Measurements from ENCODE around the gene IFNL1. TPM values are rescaled to one million over a fixed set of nuclear protein-coding genes. Genes with fewer than 3 reads are reported as not detected.

Gene IFNL1
- total RNA-seq, 2 donors from 2014 or later, result not detected

- no peaks in the 10 kb centered on the region for H3K9me3 ChIP-seq
- no peaks in the 10 kb centered on the region for H3K36me3 ChIP-seq
- TF ChIP-seq CTCF (IDR thresholded peaks at IDR 0.05), result no peak
- no peak overlapping the region for H3K4me3 ChIP-seq
- DNase-seq (ENCODE audit: low spot score), result no peak
- no peaks in the 10 kb centered on the region for H3K4me1 ChIP-seq (ENCODE audit: control insufficient read depth in 1 of 2, low read depth in 2 of 2)
- no peak overlapping the region for H3K27ac ChIP-seq
- H3K27me3 ChIP-seq (replicated peaks; ENCODE audit: insufficient read depth), result no peaks in the 10 kb centered on the region
- no peak for ATAC-seq (ENCODE audit: insufficient number of reproducible peaks, low FRiP score, low read depth)
Observed at GRCh38 chr19:39314016-39314728, 18.0 kb downstream of the IFNL1 start.

- no peaks in the 10 kb centered on the region for H3K36me3 ChIP-seq
Observed at GRCh38 chr19:39315933-39316332, 19.7 kb downstream of the IFNL1 start.

GRCh38 chr19:39316627-39317321 lies 20.6 kb downstream of the IFNL1 start:
- Histone ChIP-seq H3K27me3 (replicated peaks; ENCODE audit: insufficient read depth) (no peaks in the 10 kb centered on the region), H3K9me3 (no peaks in the 10 kb centered on the region), H3K36me3 (no peaks in the 10 kb centered on the region), H3K27ac (no peak overlapping the region), H3K4me1 (ENCODE audit: control insufficient read depth in 1 of 2, low read depth in 2 of 2) (peaks cover 4 to 10% of the 10 kb centered on the region in 2 donors), H3K4me3 (no peak overlapping the region)
- DNase-seq (ENCODE audit: low spot score), result no peak
- TF ChIP-seq CTCF (IDR thresholded peaks at IDR 0.05), result no peak
- no peak for ATAC-seq (ENCODE audit: insufficient number of reproducible peaks, low FRiP score, low read depth)

More at GRCh38 chr19:39315933-39316332, 19.7 kb downstream of the IFNL1 start:
- peaks cover 4 to 10% of the 10 kb centered on the region in 2 donors for H3K4me1 ChIP-seq (ENCODE audit: control insufficient read depth in 1 of 2, low read depth in 2 of 2)
- no peak overlapping the region for H3K4me3 ChIP-seq
- H3K27me3 ChIP-seq (replicated peaks; ENCODE audit: insufficient read depth), result no peaks in the 10 kb centered on the region
- H3K27ac ChIP-seq, result no peak overlapping the region
- DNase-seq (ENCODE audit: low spot score) (no peak), ATAC-seq (ENCODE audit: insufficient number of reproducible peaks, low FRiP score, low read depth) (no peak)
- no peaks in the 10 kb centered on the region for H3K9me3 ChIP-seq
- TF ChIP-seq CTCF (IDR thresholded peaks at IDR 0.05), result no peak

GRCh38 chr19:39317476-39317875 lies 21.3 kb downstream of the IFNL1 start:
- DNase-seq (ENCODE audit: low spot score) (no peak), ATAC-seq (ENCODE audit: insufficient number of reproducible peaks, low FRiP score, low read depth) (no peak)
- H3K4me3 ChIP-seq, result no peak overlapping the region
- H3K4me1 ChIP-seq (ENCODE audit: control insufficient read depth in 1 of 2, low read depth in 2 of 2), result peaks cover 4 to 10% of the 10 kb centered on the region in 2 donors
- H3K27ac ChIP-seq, result no peak overlapping the region
- no peaks in the 10 kb centered on the region for H3K27me3 ChIP-seq (replicated peaks; ENCODE audit: insufficient read depth)
- no peaks in the 10 kb centered on the region for H3K36me3 ChIP-seq
- no peaks in the 10 kb centered on the region for H3K9me3 ChIP-seq
- TF ChIP-seq CTCF (IDR thresholded peaks at IDR 0.05), result no peak

- DNase-seq (ENCODE audit: low spot score), result no peak
- no peak for ATAC-seq (ENCODE audit: insufficient number of reproducible peaks, low FRiP score, low read depth)
- Histone ChIP-seq H3K4me3 (no peak overlapping the region), H3K27ac (no peak overlapping the region), H3K36me3 (no peaks in the 10 kb centered on the region), H3K9me3 (no peaks in the 10 kb centered on the region), H3K4me1 (ENCODE audit: control insufficient read depth in 1 of 2, low read depth in 2 of 2) (peaks cover 4 to 10% of the 10 kb centered on the region in 2 donors), H3K27me3 (replicated peaks; ENCODE audit: insufficient read depth) (no peaks in the 10 kb centered on the region)
- no peak for TF ChIP-seq CTCF (IDR thresholded peaks at IDR 0.05)
Observed at GRCh38 chr19:39318071-39318470, 21.9 kb downstream of the IFNL1 start.
